Calu3 (cell line): ENCODE measurements around the gene TRAPPC5. TPM values are rescaled to one million over a fixed set of nuclear protein-coding genes. Genes with fewer than 3 reads are reported as not detected.

Experiments
- BruUV-seq: library from RNA; stranded (reverse); fragments of 400-500 nt; replicated peaks from 2 replicates; lab custom pipeline; 2021; lab: Mats Ljungman, UMichigan
- CTCF ChIA-PET: fragments of 300-600 bp; sonication (Branson Sonifier 250); formaldehyde crosslinking; loops from one replicate; lab custom pipeline; 2022; ENCODE audit warnings: antibody characterized with exemption; lab: Charles Lee
- DNase-seq: peaks from one replicate; pipeline ENCODE4 v3.0.0; 2022
- H3K27ac Mint-ChIP-seq: one replicate; pipeline ENCODE4 v1.8.0; 2022; ENCODE audit warnings: mixed read lengths; ENCODE audit not compliant: unreplicated experiment
- H3K27me3 Mint-ChIP-seq: one replicate; pipeline ENCODE4 v1.8.0; 2022; ENCODE audit warnings: mixed read lengths; ENCODE audit not compliant: unreplicated experiment
- H3K36me3 Mint-ChIP-seq: one replicate; pipeline ENCODE4 v1.8.0; 2022; ENCODE audit warnings: mild to moderate bottlenecking, moderate library complexity, mixed read lengths; ENCODE audit not compliant: insufficient read depth, unreplicated experiment
- H3K4me1 Mint-ChIP-seq: one replicate; pipeline ENCODE4 v1.8.0; 2022; ENCODE audit warnings: mild to moderate bottlenecking, low read depth, mixed read lengths; ENCODE audit not compliant: unreplicated experiment
- H3K4me3 Mint-ChIP-seq: one replicate; pipeline ENCODE4 v1.8.0; 2022; ENCODE audit warnings: mild to moderate bottlenecking, low read depth, moderate library complexity, mixed read lengths; ENCODE audit not compliant: unreplicated experiment
- H3K9me3 Mint-ChIP-seq: one replicate; pipeline ENCODE4 v1.8.0; 2022; ENCODE audit warnings: low read depth, mixed read lengths; ENCODE audit not compliant: unreplicated experiment
- CTCF ChIP-seq: fragments of 200-600 bp; IDR thresholded peaks from one replicate; pipeline ENCODE4 v1.8.0; 2022; ENCODE audit warnings: antibody characterized with exemption; ENCODE audit not compliant: unreplicated experiment
- intact Hi-C: fragments of 100-400 bp; cut with micrococcal nuclease; formaldehyde crosslinking; loops from one replicate; pipeline ENCODE4 v1.10.0; 2022; ENCODE audit not compliant: unreplicated experiment
- total RNA-seq: library from RNA; stranded (reverse); gene quantifications from 2 replicates; pipeline ENCODE4 v1.2.3, GENCODE V29; 2022

TRAPPC5 gene
- total RNA-seq, 1 experiment from 2014 or later: 82.4 TPM

DNA sequence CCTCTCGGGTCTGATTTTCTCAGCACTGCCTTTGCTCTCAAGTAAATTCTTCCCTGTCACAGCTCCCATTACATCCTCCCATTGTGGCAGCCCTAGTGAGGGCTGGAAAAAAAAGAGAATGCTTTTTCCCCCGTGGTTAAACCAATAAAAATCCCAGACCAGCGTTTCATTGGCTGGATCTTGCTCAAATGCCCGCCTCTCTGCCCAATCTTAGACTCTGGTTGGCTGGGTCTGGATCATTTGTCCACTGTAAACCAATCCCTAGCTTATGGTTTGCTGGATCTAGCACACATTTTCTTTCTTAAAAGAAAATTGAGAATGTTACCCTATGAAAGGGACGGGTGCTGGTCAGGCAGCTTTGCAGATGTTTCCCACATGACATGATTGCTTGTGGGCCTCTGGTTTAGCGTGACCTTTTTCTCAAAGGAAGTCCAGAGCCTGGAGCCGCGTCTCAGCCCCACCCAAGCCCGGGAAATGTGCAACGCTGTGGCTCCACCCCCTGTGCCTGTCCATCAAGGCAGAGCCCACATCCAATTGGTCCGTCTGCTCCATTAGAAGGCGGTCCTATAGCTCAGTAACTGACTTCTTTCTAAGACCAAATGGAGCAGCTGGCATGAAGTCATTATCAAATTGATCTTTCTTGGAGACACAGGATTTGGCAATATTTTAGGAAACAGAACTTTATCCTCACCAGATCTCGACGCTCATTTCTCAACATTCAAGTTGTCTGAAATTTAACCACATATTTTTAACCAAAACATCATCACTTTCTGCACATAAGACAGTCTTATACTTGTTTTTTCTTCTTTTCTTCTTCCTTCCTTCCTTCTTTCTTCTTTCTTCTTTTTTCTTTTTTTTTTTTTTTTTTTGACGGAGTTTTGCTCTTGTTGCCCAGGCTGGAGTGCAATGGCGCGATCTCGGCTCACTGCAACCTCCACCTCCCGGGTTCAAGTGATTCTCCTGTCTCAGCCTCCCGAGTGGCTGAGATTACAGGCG, 6.3 kb upstream of the TRAPPC5 start:
- intact Hi-C loops: no loop called here
- H3K9me3 Mint-ChIP-seq: no peaks in the 10 kb centered on the region
- TF ChIP-seq CTCF: no peak
- H3K27ac Mint-ChIP-seq: no peak overlapping the region
- H3K4me1 Mint-ChIP-seq: peaks cover 8% of the 10 kb centered on the region
- BruUV-seq: no TSS peak
- H3K4me3 Mint-ChIP-seq: no peak overlapping the region
- peak; percentile 59 for DNase-seq
- no peaks in the 10 kb centered on the region for H3K36me3 Mint-ChIP-seq
- CTCF ChIA-PET: interaction anchor here (0.6 kb wide), 1 partner anchor 78 kb away, joined by 8 read pairs; no protein-coding TSS in a partner anchor
- peaks cover 79% of the 10 kb centered on the region for H3K27me3 Mint-ChIP-seq

DNA sequence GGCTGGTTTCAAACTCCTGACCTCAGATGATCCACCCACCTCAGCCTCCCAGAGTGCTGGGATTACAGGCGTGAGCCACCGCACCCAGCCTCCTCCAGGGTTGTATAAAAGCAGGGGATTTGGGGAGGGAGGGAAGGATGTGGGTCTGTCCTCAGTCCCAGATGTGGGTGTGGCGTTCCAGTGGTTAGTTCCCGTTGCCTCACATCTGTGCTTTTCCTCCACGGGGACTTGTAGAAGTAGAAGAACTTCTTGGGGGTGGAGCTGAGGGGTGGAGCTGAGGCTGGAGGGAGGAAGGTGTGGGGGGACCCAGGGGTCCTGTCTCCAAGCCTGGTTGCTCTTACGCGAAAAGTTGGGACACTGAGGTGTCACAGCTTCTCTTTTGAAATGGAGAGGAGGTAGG, 4.3 kb upstream of the TRAPPC5 start:
- peaks cover 67% of the 10 kb centered on the region for H3K27me3 Mint-ChIP-seq
- H3K36me3 Mint-ChIP-seq: peaks cover 11% of the 10 kb centered on the region
- no peak for TF ChIP-seq CTCF
- no peak overlapping the region for H3K4me3 Mint-ChIP-seq
- BruUV-seq: no TSS peak
- H3K4me1 Mint-ChIP-seq: no peaks in the 10 kb centered on the region
- DNase-seq: no peak
- CTCF ChIA-PET: no interaction called here
- intact Hi-C loops: no loop called here
- H3K9me3 Mint-ChIP-seq: no peaks in the 10 kb centered on the region
- H3K27ac Mint-ChIP-seq: no peak overlapping the region

- no peak for DNase-seq
- Mint-ChIP-seq H3K9me3 (no peaks in the 10 kb centered on the region), H3K36me3 (peaks cover 16% of the 10 kb centered on the region), H3K4me3 (no peak within 1 kb of the TSS), H3K27ac (no peak within 1 kb of the TSS), H3K4me1 (no peaks in the 10 kb centered on the region), H3K27me3 (peaks cover 67% of the 10 kb centered on the region)
- TF ChIP-seq CTCF: no peak
- CTCF ChIA-PET: no interaction called here
- BruUV-seq: no TSS peak
- intact Hi-C loops: no loop called here
These were observed 3.8 kb upstream of the TRAPPC5 start, which contains the start of gene MCEMP1 for GRCh38 chr19:7676854-7677253. Gene MCEMP1, plus strand, starts transcription at chr19:7677090. Its CDS starts 31 bp downstream, at chr19:7677121.

DNA sequence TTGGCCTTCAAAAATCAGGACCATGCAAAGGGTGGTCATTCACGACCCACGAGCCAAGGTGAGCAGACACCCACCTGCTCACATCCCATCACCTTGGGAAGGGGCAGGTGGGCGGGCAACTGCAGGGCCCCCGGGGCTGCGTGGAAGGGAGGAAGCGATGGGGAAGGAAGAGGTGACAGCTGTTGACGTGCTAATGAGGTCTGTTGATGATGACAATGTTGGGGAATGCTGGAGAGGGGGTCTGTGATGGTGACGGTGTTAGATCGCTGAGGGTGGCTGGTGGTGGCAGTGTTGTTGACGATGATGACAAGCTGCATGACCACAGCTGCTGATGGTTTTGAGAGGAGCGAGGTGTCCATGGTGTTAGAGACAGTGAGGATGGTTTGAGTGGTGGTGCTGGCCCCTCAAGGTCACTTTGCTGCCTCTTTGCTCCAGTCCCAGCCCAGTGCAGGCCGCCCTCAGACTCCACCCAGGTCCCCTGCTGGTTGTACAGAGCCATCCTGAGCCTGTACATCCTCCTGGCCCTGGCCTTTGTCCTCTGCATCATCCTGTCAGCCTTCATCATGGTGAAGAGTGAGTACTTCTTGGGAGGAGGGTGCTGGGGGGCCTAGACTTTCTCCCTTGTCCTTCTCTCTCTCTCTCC, 2.8 kb upstream of the TRAPPC5 start:
- peaks cover 65% of the 10 kb centered on the region for H3K27me3 Mint-ChIP-seq
- intact Hi-C loops: no loop called here
- no TSS peak for BruUV-seq
- H3K36me3 Mint-ChIP-seq: peaks cover 17% of the 10 kb centered on the region
- no peak overlapping the region for H3K4me3 Mint-ChIP-seq
- H3K9me3 Mint-ChIP-seq: no peaks in the 10 kb centered on the region
- H3K27ac Mint-ChIP-seq: no peak overlapping the region
- CTCF ChIA-PET: interaction anchor here (1.3 kb wide), 1 partner anchor 109 kb away, joined by 11 read pairs; no protein-coding TSS in a partner anchor
- no peaks in the 10 kb centered on the region for H3K4me1 Mint-ChIP-seq
- TF ChIP-seq CTCF: no peak
- no peak for DNase-seq
